NCI-H2029 treated with DMSO at 0.1 percent for 48 hours (cell line): Measurements from ENCODE around the gene MYO3B.
A peak's percentile ranks its signal among the peaks of the same experiment; 100 is the strongest.

ENCODE experiments used
- DNase-seq: peaks from one replicate; lab custom pipeline; 2025; lab: John Stamatoyannopoulos, UW

MYO3B gene

GRCh38 chr2:170369228-170369627 is 191.3 kb downstream of the MYO3B start:
- DNase-seq = no peak

- DNase-seq = no peak
Measured at GRCh38 chr2:170369894-170370293, 191.9 kb downstream of the MYO3B start.

- no peak for DNase-seq
Measured at GRCh38 chr2:170371231-170371998, 193.5 kb downstream of the MYO3B start.

GRCh38 chr2:170375192-170375591 is 197.2 kb downstream of the MYO3B start:
- no peak for DNase-seq

- DNase-seq = no peak
Measured at GRCh38 chr2:170377500-170378207, 199.7 kb downstream of the MYO3B start.

GRCh38 chr2:170380267-170380666 is 202.3 kb downstream of the MYO3B start:
- DNase-seq = no peak

- no peak for DNase-seq
Measured at GRCh38 chr2:170381678-170382077, 203.7 kb downstream of the MYO3B start.

GRCh38 chr2:170386554-170386953 is 208.6 kb downstream of the MYO3B start:
- DNase-seq = no peak

GRCh38 chr2:170391018-170391417 is 213.1 kb downstream of the MYO3B start:
- no peak for DNase-seq

GRCh38 chr2:170391697-170392096 is 213.8 kb downstream of the MYO3B start:
- DNase-seq = no peak

GRCh38 chr2:170393861-170394498 is 216.0 kb downstream of the MYO3B start:
- no peak for DNase-seq

- no peak for DNase-seq
Measured at GRCh38 chr2:170394641-170395387, 216.9 kb downstream of the MYO3B start.

GRCh38 chr2:170396799-170397459 is 219.0 kb downstream of the MYO3B start:
- no peak for DNase-seq

- DNase-seq = no peak
Measured at GRCh38 chr2:170401187-170401586, 223.2 kb downstream of the MYO3B start.

- no peak for DNase-seq
Measured at GRCh38 chr2:170404846-170405245, 226.9 kb downstream of the MYO3B start.

GRCh38 chr2:170405326-170405725 is 227.4 kb downstream of the MYO3B start:
- no peak for DNase-seq

GRCh38 chr2:170408461-170409163 is 230.7 kb downstream of the MYO3B start:
- no peak for DNase-seq

GRCh38 chr2:170409164-170409535 is 231.2 kb downstream of the MYO3B start:
- DNase-seq = peak; percentile 52

GRCh38 chr2:170411660-170412059 is 233.7 kb downstream of the MYO3B start:
- no peak for DNase-seq

- no peak for DNase-seq
Measured at GRCh38 chr2:170420961-170421687, 243.2 kb downstream of the MYO3B start.
